GM21723 (cell line): Measurements from ENCODE around the gene CENPP.

Experiments
- ATAC-seq: cut with Tn5 transposase; IDR thresholded peaks from one replicate; pipeline ENCODE4 v1.9.1; 2021; ENCODE audit warnings: mild to moderate bottlenecking, moderate library complexity; ENCODE audit not compliant: unreplicated experiment

CENPP gene

GRCh38 chr9:92422611-92423338 lies 97.0 kb downstream of the CENPP start:
- no peak for ATAC-seq

GRCh38 chr9:92423612-92424011 lies 97.9 kb downstream of the CENPP start:
- no peak for ATAC-seq

- ATAC-seq = no peak
Observed at GRCh38 chr9:92424340-92424739, 98.6 kb downstream of the CENPP start, which contains the start of gene OMD. Gene OMD (minus strand): TSS chr9:92424471. CDS start chr9:92417558, 6,913 bp downstream.

GRCh38 chr9:92425474-92425873 lies 99.7 kb downstream of the CENPP start:
- ATAC-seq = no peak

GRCh38 chr9:92426501-92427145 lies 100.9 kb downstream of the CENPP start:
- no peak for ATAC-seq

- ATAC-seq = no peak
Observed at GRCh38 chr9:92429836-92430235, 104.1 kb downstream of the CENPP start.

GRCh38 chr9:92432350-92432749 lies 106.6 kb downstream of the CENPP start:
- no peak for ATAC-seq

- no peak for ATAC-seq
Observed at GRCh38 chr9:92432972-92433548, 107.3 kb downstream of the CENPP start.

- ATAC-seq = no peak
Observed at GRCh38 chr9:92435263-92435662, 109.5 kb downstream of the CENPP start.

- no peak for ATAC-seq
Observed at GRCh38 chr9:92438900-92439526, 113.3 kb downstream of the CENPP start.

GRCh38 chr9:92439921-92440750 lies 114.4 kb downstream of the CENPP start:
- no peak for ATAC-seq

GRCh38 chr9:92440751-92441046 lies 114.9 kb downstream of the CENPP start:
- ATAC-seq = peak; percentile 47

GRCh38 chr9:92444841-92445240 lies 119.1 kb downstream of the CENPP start:
- ATAC-seq = no peak

- ATAC-seq = no peak
Observed at GRCh38 chr9:92446536-92446935, 120.8 kb downstream of the CENPP start.

- ATAC-seq = no peak
Observed at GRCh38 chr9:92455217-92455616, 129.5 kb downstream of the CENPP start.

GRCh38 chr9:92457576-92457975 lies 131.8 kb downstream of the CENPP start:
- ATAC-seq = no peak

- no peak for ATAC-seq
Observed at GRCh38 chr9:92463387-92463786, 137.6 kb downstream of the CENPP start.

GRCh38 chr9:92463984-92464383 lies 138.2 kb downstream of the CENPP start:
- no peak for ATAC-seq

GRCh38 chr9:92467041-92467440 lies 141.3 kb downstream of the CENPP start:
- ATAC-seq = no peak

- ATAC-seq = no peak
Observed at GRCh38 chr9:92467511-92467910, 141.8 kb downstream of the CENPP start.

- ATAC-seq = no peak
Observed at GRCh38 chr9:92468206-92468605, 142.5 kb downstream of the CENPP start.
